ENCODE measurements around the gene TMEM202. TPM values are rescaled to one million over a fixed set of nuclear protein-coding genes. Genes with fewer than 3 reads are reported as not detected.

TMEM202 gene
- total RNA-seq, result not detected in 2 replicates

DNA sequence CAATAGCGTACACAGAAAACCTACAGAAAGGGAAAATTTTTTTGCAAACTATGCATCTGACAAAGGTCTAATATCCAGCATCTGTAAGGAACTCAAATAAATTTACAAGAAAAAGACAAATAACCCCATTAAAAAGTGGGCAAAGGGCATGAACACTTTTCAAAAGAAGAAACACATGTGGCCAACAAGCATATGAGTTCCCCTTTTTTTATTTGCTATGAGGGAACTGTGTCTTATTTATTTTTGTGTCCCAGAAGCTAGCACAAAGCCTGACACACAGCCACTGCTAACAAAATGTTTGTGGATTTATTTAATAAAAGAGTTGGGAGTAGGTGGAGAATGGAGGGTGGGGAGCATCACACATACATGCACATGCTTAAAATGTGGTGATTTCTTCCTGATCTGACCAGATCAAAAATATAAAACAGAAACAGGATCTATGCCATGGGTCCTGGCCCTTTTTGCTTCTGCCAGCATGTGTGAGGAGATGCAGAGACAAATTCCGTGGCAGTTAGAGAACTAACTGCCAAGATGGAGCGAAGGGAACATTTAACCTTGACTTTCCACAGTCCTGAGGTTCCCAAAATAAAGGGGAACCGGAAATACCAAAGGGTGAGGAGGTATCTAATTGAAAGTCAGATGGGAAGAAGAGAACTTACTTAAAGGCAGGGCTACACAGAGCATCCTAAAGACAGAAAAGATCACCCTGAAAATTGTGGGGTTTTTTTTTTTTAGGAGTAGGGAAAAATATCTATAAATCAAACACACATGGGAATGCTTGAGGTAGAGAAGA is at the start of gene TMEM202:
TSS of gene TMEM202 (plus strand) at position 510 of the 793 bp plus-strand sequence. CDS start at position 532, 22 bp downstream.

GRCh38 chr15:72375846-72376581 is 22.1 kb upstream of the TMEM202 start, which contains the start of gene HEXA:
HEXA (minus strand) TSS chr15:72376014; CDS start chr15:72375972, 42 bp downstream.

Other genes starting within 250 kb of the TMEM202 start
- gene GRAMD2A, start 200.5 kb upstream of the TMEM202 start, total RNA-seq, result under 0.01 and 0.09 TPM in 2 replicates
- 1,065 and 1,721 TPM in 2 replicates for gene PKM, start 167.1 kb upstream of the TMEM202 start, total RNA-seq
- gene PARP6, start 125.8 kb upstream of the TMEM202 start, total RNA-seq, result 9.8 and 16.5 TPM in 2 replicates
- gene CELF6, start 78.1 kb upstream of the TMEM202 start, total RNA-seq, result not detected in 2 replicates
- 42.4 and 47.8 TPM in 2 replicates for gene HEXA, start 22.3 kb upstream of the TMEM202 start, total RNA-seq
- gene ARIH1, start 76.0 kb downstream of the TMEM202 start, total RNA-seq, result 38.1 and 51.8 TPM in 2 replicates